Prostate gland (tissue), 2 donors: Measurements from ENCODE around the gene POU3F1.

ENCODE experiments used
- POLR2A ChIP-seq: fragments of 450-650 bp; IDR thresholded peaks from one replicate; pipeline ENCODE4 v1.6.1; 2016; ENCODE audit warnings: antibody characterized with exemption, mild to moderate bottlenecking
- TF ChIP-seq, protein P1 (sequence below), 4 experiments: fragments of 200-600 bp in 2 of 4; fragments of 450-650 bp in 2 of 4; sonication (generic) in 2 of 4; IDR thresholded peaks; 1 replicate in 3 of 4; 2 replicates in 1 of 4; pipeline ENCODE4 v1.5.1; 2016 to 2019; ENCODE audit warnings: antibody characterized with exemption in 4 of 4, mild to moderate bottlenecking in 2 of 4, moderate library complexity in 2 of 4

GRCh38 chr1:38006008-38006828, 40.4 kb downstream of the POU3F1 start:
- TF ChIP-seq, protein P1, sequence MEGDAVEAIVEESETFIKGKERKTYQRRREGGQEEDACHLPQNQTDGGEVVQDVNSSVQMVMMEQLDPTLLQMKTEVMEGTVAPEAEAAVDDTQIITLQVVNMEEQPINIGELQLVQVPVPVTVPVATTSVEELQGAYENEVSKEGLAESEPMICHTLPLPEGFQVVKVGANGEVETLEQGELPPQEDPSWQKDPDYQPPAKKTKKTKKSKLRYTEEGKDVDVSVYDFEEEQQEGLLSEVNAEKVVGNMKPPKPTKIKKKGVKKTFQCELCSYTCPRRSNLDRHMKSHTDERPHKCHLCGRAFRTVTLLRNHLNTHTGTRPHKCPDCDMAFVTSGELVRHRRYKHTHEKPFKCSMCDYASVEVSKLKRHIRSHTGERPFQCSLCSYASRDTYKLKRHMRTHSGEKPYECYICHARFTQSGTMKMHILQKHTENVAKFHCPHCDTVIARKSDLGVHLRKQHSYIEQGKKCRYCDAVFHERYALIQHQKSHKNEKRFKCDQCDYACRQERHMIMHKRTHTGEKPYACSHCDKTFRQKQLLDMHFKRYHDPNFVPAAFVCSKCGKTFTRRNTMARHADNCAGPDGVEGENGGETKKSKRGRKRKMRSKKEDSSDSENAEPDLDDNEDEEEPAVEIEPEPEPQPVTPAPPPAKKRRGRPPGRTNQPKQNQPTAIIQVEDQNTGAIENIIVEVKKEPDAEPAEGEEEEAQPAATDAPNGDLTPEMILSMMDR (IDR thresholded peaks at IDR 0.05), result no peak
- TF ChIP-seq POLR2A, result no peak
